ENCODE data around the gene PLA2G2C. TPM values are rescaled to one million over a fixed set of nuclear protein-coding genes. Genes with fewer than 3 reads are reported as not detected.

The PLA2G2C gene
- total and polyA plus RNA-seq, 2 of the 8 experiments (the other 6 are each of a cell fraction or from before 2014, with no cell fraction given), result not detected

DNA sequence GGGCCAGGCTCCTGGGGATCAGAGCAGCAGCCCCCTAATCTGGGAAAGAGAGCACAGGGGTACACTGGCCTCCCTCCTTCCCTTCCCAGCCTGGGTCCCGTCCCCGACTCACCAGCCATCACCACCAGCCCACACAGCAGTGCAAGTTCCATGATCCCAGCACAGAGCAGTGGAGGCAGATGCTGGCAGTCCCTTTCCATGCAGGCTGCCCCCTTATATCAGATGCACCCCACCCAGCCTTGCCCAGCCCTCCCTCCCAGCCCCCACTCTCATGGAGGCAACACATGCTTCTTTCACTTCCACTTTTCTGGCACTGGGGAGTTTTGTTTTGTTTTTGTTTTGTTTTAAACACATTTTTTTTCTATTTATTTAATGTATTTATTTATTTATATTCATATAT is 67.0 kb downstream of the PLA2G2C start, which contains the start of gene PLA2G2D:
Gene PLA2G2D (minus strand): TSS at position 190 of the 400 bp plus-strand sequence. CDS start 38 bp downstream, at position 152.
- no peak for DNase-seq (ENCODE audit: low read depth in 1 of 2, low spot score in 2 of 2)
- Histone ChIP-seq H3K4me3 (ENCODE audit: extremely low read depth in 1 of 4, insufficient read depth in 2 of 4, low read depth in 3 of 4, low read length in 4 of 4) (no peak within 1 kb of the TSS), H2BK5ac (ENCODE audit: low read depth, low read length) (no peak within 1 kb of the TSS), H3K18ac (ENCODE audit: extremely low read depth, low read length) (no peak within 1 kb of the TSS), H3K23me2 (ENCODE audit: low read depth, low read length) (no peaks in the 10 kb centered on the region), H3K9ac (replicated peaks in 1 of 4; ENCODE audit: extremely low read depth in 1 of 4, low read depth in 3 of 4, low read length in 3 of 4) (no peak within 1 kb of the TSS), H4K5ac (ENCODE audit: insufficient read length, low read depth, low read length) (no peak within 1 kb of the TSS), H3K27me3 (replicated peaks in 1 of 4; ENCODE audit: control insufficient read depth in 3 of 4, extremely low read depth in 1 of 4, insufficient read depth in 3 of 4, low read length in 3 of 4) (no peaks in the 10 kb centered on the region), H2BK120ac (replicated peaks; ENCODE audit: low read depth, low read length) (no peak within 1 kb of the TSS), H3K4me1 (replicated peaks in 1 of 4; ENCODE audit: control insufficient read depth in 3 of 4, insufficient read depth in 4 of 4, low read length in 3 of 4) (peaks cover 0 to 2% (median under 1%) of the 10 kb centered on the region in 4 experiments; a peak in 4 of 7 replicates), H3K23ac (ENCODE audit: insufficient read length) (no peak within 1 kb of the TSS), H3K79me2 (ENCODE audit: control insufficient read depth in 1 of 2, insufficient read depth in 2 of 2, low read length in 2 of 2) (no peaks in the 10 kb centered on the region), H2AFZ (ENCODE audit: low read length) (no peak within 1 kb of the TSS), H3K9me3 (ENCODE audit: insufficient read depth in 2 of 2, low read depth in 1 of 2, low read length in 1 of 2) (no peaks in the 10 kb centered on the region), H4K20me1 (replicated peaks in 1 of 2; ENCODE audit: control insufficient read depth in 1 of 2, insufficient read depth in 2 of 2, low read length in 2 of 2) (no peaks in the 10 kb centered on the region), H3K56ac (replicated peaks; ENCODE audit: insufficient read length, low read depth, low read length) (no peak within 1 kb of the TSS), H3K4ac (replicated peaks; ENCODE audit: insufficient read length, low read depth, low read length) (no peak within 1 kb of the TSS), H3K14ac (ENCODE audit: insufficient read length) (no peak within 1 kb of the TSS), H3K79me1 (ENCODE audit: low read depth, low read length) (no peaks in the 10 kb centered on the region), H4K8ac (ENCODE audit: extremely low read depth, insufficient read depth, low read length) (no peak within 1 kb of the TSS), H3K4me2 (ENCODE audit: insufficient read depth in 1 of 2, low read depth in 2 of 2, low read length in 2 of 2) (no peak within 1 kb of the TSS), H2AK5ac (ENCODE audit: low read depth, low read length) (no peak within 1 kb of the TSS), H3K36me3 (ENCODE audit: control insufficient read depth in 2 of 4, insufficient read depth in 4 of 4, low read length in 3 of 4) (no peaks in the 10 kb centered on the region), H2BK20ac (ENCODE audit: low read length) (no peak within 1 kb of the TSS), H3K27ac (ENCODE audit: low read depth, low read length) (no peak within 1 kb of the TSS), H4K91ac (replicated peaks; ENCODE audit: insufficient read length, low read length) (no peak within 1 kb of the TSS), H2BK15ac (ENCODE audit: low read length) (no peak within 1 kb of the TSS), H2BK12ac (ENCODE audit: low read depth, low read length) (no peak within 1 kb of the TSS; the same call in 1 of the 2 replicates)
- WGBS, 2 experiments (ENCODE audit: extremely low coverage in 1 of 2, insufficient coverage in 1 of 2, insufficient read length in 1 of 2, insufficient replicate concordance in 2 of 2, low coverage in 1 of 2, low lambda C conversion rate in 2 of 2, missing lambda C conversion rate in 1 of 2), result 100% methylated on average over 1 of the region's 2 CpGs; no CpG with 5 or more reads in 1 of the 2 experiments
- FAIRE-seq, result no peak
- POLR2A ChIA-PET (ENCODE audit: partially characterized antibody), result interaction anchor here (0.6 kb wide), 1 partner anchor 58 kb away, joined by 4 read pairs; no protein-coding TSS in a partner anchor
- CTCF ChIA-PET (ENCODE audit: partially characterized antibody), result interaction anchor here (1.5 kb wide), 1 partner anchor 46 kb away, joined by 3 read pairs; no protein-coding TSS in a partner anchor
- TF ChIP-seq CTBP2 (IDR thresholded peaks at IDR 0.05; ENCODE audit: borderline replicate concordance, insufficient read depth, insufficient read length, low read length), result no peak
- TF ChIP-seq GTF2F1 (IDR thresholded peaks at IDR 0.05; ENCODE audit: borderline replicate concordance, low read depth, low read length), result no peak
- TF ChIP-seq ASH2L (IDR thresholded peaks at IDR 0.05; ENCODE audit: low read length), result no peak
- TF ChIP-seq MAFK (IDR thresholded peaks at IDR 0.05; ENCODE audit: low read depth, low read length), result no peak
- no peak for TF ChIP-seq BRCA1 (IDR thresholded peaks at IDR 0.05; ENCODE audit: low read depth, low read length)
- TF ChIP-seq RFX5 (IDR thresholded peaks at IDR 0.05; ENCODE audit: borderline replicate concordance, low read depth, low read length), result no peak
- no peak for TF ChIP-seq SIN3A (conservative IDR thresholded peaks at IDR 0.05 in 1 of 2, IDR thresholded peaks at IDR 0.05 in 1 of 2; ENCODE audit: low read depth in 1 of 2, low read length in 2 of 2)
- TF ChIP-seq NANOG (IDR thresholded peaks at IDR 0.05; ENCODE audit: insufficient read depth, low read depth, low read length, poor library complexity, severe bottlenecking), result no peak
- TF ChIP-seq, protein P1, sequence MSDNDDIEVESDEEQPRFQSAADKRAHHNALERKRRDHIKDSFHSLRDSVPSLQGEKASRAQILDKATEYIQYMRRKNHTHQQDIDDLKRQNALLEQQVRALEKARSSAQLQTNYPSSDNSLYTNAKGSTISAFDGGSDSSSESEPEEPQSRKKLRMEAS (IDR thresholded peaks at IDR 0.05), result no peak
- TF ChIP-seq EGR1 (IDR thresholded peaks at IDR 0.05; ENCODE audit: borderline replicate concordance, low read depth, low read length), result no peak

Data from H1 (cell line).